ENCODE measurements around the gene TMEM204.

DNA sequence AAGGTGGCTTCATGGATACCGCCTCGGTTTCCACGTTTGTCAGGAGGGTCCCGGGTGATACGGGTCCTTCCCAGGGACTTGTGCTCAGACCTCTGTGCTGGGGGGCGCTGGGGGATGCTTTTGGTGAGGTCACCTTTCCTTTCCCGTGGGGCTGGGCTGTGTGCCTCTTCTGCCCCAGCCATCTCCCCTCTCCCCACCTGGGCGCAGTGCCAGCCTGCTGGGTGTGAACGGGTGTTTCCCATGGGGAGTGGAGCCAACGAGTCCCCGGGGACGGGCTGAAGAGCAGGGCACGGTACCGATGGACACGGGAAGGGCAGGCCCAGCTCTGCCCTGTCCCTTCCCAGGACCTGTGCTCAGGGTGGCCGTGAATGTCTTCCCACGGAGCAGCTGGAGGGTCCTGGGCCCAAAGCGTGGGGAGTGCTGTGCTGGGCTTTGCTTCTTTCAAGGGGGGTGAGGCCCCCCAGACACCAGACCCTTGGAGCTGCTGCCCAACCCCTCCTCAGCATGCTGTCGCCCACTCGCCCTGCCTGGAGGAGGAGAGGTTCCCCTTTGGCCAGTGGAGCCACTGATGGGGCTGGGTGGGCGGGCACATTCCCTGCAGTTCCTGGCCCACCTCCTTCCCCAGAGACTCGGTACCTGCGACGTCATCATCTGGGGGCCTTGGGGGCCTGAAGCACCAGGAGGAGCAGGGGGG lies 24.8 kb upstream of the TMEM204 start:
- TF ChIP-seq, protein P1, sequence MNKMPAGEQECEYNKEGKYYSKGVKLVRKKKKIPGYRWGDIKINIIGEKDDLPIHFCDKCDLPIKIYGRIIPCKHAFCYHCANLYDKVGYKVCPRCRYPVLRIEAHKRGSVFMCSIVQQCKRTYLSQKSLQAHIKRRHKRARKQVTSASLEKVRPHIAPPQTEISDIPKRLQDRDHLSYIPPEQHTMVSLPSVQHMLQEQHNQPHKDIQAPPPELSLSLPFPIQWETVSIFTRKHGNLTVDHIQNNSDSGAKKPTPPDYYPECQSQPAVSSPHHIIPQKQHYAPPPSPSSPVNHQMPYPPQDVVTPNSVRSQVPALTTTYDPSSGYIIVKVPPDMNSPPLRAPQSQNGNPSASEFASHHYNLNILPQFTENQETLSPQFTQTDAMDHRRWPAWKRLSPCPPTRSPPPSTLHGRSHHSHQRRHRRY (tag by site-specific recombination; IDR thresholded peaks at IDR 0.05), result no peak
- TF ChIP-seq CTCF (tag by site-specific recombination; IDR thresholded peaks at IDR 0.05), result no peak
- TF ChIP-seq YY1 (tag by site-specific recombination; IDR thresholded peaks at IDR 0.05), result no peak
- TF ChIP-seq ZNF26 (tag by site-specific recombination; IDR thresholded peaks at IDR 0.05), result no peak
- TF ChIP-seq, protein P2, sequence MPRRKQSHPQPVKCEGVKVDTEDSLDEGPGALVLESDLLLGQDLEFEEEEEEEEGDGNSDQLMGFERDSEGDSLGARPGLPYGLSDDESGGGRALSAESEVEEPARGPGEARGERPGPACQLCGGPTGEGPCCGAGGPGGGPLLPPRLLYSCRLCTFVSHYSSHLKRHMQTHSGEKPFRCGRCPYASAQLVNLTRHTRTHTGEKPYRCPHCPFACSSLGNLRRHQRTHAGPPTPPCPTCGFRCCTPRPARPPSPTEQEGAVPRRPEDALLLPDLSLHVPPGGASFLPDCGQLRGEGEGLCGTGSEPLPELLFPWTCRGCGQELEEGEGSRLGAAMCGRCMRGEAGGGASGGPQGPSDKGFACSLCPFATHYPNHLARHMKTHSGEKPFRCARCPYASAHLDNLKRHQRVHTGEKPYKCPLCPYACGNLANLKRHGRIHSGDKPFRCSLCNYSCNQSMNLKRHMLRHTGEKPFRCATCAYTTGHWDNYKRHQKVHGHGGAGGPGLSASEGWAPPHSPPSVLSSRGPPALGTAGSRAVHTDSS (tag by site-specific recombination; IDR thresholded peaks at IDR 0.05), result no peak
- no peak for TF ChIP-seq SCRT2 (tag by site-specific recombination; IDR thresholded peaks at IDR 0.05)
- no peak for TF ChIP-seq ZBTB20 (tag by site-specific recombination; IDR thresholded peaks at IDR 0.05)
- no peak for TF ChIP-seq ZNF23 (tag by site-specific recombination; IDR thresholded peaks at IDR 0.05; ENCODE audit: borderline replicate concordance)
- TF ChIP-seq ZNF558 (tag by site-specific recombination; IDR thresholded peaks at IDR 0.05), result no peak
- no peak for TF ChIP-seq RBAK (tag by site-specific recombination; IDR thresholded peaks at IDR 0.05)
- TF ChIP-seq SP3 (tag by site-specific recombination; IDR thresholded peaks at IDR 0.05), result no peak
- TF ChIP-seq ZBTB48 (tag by site-specific recombination; IDR thresholded peaks at IDR 0.05), result no peak
- TF ChIP-seq ZNF10 (tag by site-specific recombination; IDR thresholded peaks at IDR 0.05), result no peak
- no peak for TF ChIP-seq ZNF341 (tag by site-specific recombination; IDR thresholded peaks at IDR 0.05; ENCODE audit: low read depth)
